GM23338 (cell line): Measurements from ENCODE around the gene STIM2.

ENCODE experiments used
- CREB1 ChIP-seq: fragments of 250-450 bp; sonication (Bioruptor Pico); IDR thresholded peaks from 2 replicates; pipeline ENCODE4 v1.5.0; 2020; ENCODE audit warnings: low read depth, mild to moderate bottlenecking, moderate library complexity
- EZH2 ChIP-seq: fragments of 200-600 bp; sonication (generic); IDR thresholded peaks from one replicate; pipeline ENCODE4 v1.8.0; 2017; ENCODE audit warnings: antibody characterized with exemption, mild to moderate bottlenecking, low read depth; ENCODE audit not compliant: unreplicated experiment
- EZH2phosphoT487 ChIP-seq: fragments of 200-600 bp; sonication (generic); IDR thresholded peaks from one replicate; pipeline ENCODE4 v1.8.1; 2018; ENCODE audit warnings: antibody characterized with exemption; ENCODE audit not compliant: unreplicated experiment
- JUNB ChIP-seq: IDR thresholded peaks from one replicate; pipeline ENCODE4 v1.6.1; 2016; ENCODE audit warnings: antibody characterized with exemption; ENCODE audit not compliant: unreplicated experiment
- NANOG ChIP-seq: IDR thresholded peaks from 2 replicates; pipeline ENCODE4 v1.6.1; 2016; ENCODE audit warnings: antibody characterized with exemption, borderline replicate concordance
- POLR2AphosphoS5 ChIP-seq: IDR thresholded peaks from 2 replicates; pipeline ENCODE4 v1.6.1; 2016; ENCODE audit warnings: antibody characterized with exemption, low read depth
- STAT1 ChIP-seq: IDR thresholded peaks from one replicate; pipeline ENCODE4 v1.6.1; 2016; ENCODE audit warnings: antibody characterized with exemption; ENCODE audit not compliant: unreplicated experiment
- ZNF114 ChIP-seq: fragments of 250-450 bp; sonication (Bioruptor Pico); IDR thresholded peaks from 2 replicates; pipeline ENCODE4 v1.5.0; 2020; ENCODE audit warnings: mild to moderate bottlenecking, moderate library complexity
- TF ChIP-seq, protein P1 (sequence below), 2 experiments: fragments of 200-600 bp in 1 of 2; sonication (generic) in 1 of 2; conservative IDR thresholded peaks; 2 replicates each; pipeline versions ENCODE4 v1.5.1 to v1.6.1; 2016 to 2017; ENCODE audit warnings: antibody characterized with exemption in 2 of 2, low read depth in 2 of 2, mild to moderate bottlenecking in 2 of 2, moderate library complexity in 1 of 2
- TF ChIP-seq, protein P2 (sequence below): IDR thresholded peaks from one replicate; pipeline ENCODE4 v1.6.1; 2018; ENCODE audit warnings: antibody characterized with exemption; ENCODE audit not compliant: unreplicated experiment
- TF ChIP-seq, protein P3 (sequence below): IDR thresholded peaks from 2 replicates; pipeline ENCODE4 v1.6.1; 2016; ENCODE audit warnings: antibody characterized with exemption

DNA sequence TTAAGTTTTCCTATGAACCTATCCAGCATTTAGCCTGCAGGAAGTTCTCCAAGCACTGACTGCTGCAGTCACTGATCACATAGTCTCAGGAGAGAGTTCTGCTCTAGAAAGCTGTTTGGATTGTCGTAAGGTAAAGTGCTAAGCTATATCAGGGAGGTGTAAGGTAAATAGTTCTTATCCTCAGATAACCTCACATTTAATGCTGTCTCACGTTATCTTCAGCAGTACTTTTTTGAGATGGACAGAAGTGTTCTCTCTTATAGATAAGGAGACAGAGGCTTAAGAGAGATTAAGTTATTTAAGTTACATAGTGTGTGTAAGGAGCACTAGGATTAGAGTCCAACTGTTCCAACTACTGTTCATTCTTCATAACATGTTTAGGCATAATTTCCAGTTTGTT is 77.9 kb downstream of the STIM2 start:
- TF ChIP-seq POLR2AphosphoS5 (no peak), EZH2 (no peak), STAT1 (no peak), JUNB (no peak), CREB1 (CRISPR knock-in tag) (no peak), EZH2phosphoT487 (no peak), ZNF114 (CRISPR knock-in tag) (no peak), NANOG (no peak)
- TF ChIP-seq, protein P1, sequence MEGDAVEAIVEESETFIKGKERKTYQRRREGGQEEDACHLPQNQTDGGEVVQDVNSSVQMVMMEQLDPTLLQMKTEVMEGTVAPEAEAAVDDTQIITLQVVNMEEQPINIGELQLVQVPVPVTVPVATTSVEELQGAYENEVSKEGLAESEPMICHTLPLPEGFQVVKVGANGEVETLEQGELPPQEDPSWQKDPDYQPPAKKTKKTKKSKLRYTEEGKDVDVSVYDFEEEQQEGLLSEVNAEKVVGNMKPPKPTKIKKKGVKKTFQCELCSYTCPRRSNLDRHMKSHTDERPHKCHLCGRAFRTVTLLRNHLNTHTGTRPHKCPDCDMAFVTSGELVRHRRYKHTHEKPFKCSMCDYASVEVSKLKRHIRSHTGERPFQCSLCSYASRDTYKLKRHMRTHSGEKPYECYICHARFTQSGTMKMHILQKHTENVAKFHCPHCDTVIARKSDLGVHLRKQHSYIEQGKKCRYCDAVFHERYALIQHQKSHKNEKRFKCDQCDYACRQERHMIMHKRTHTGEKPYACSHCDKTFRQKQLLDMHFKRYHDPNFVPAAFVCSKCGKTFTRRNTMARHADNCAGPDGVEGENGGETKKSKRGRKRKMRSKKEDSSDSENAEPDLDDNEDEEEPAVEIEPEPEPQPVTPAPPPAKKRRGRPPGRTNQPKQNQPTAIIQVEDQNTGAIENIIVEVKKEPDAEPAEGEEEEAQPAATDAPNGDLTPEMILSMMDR (conservative IDR thresholded peaks at IDR 0.05; ENCODE audit: low read depth in 2 of 2), result no peak
- TF ChIP-seq, protein P2, sequence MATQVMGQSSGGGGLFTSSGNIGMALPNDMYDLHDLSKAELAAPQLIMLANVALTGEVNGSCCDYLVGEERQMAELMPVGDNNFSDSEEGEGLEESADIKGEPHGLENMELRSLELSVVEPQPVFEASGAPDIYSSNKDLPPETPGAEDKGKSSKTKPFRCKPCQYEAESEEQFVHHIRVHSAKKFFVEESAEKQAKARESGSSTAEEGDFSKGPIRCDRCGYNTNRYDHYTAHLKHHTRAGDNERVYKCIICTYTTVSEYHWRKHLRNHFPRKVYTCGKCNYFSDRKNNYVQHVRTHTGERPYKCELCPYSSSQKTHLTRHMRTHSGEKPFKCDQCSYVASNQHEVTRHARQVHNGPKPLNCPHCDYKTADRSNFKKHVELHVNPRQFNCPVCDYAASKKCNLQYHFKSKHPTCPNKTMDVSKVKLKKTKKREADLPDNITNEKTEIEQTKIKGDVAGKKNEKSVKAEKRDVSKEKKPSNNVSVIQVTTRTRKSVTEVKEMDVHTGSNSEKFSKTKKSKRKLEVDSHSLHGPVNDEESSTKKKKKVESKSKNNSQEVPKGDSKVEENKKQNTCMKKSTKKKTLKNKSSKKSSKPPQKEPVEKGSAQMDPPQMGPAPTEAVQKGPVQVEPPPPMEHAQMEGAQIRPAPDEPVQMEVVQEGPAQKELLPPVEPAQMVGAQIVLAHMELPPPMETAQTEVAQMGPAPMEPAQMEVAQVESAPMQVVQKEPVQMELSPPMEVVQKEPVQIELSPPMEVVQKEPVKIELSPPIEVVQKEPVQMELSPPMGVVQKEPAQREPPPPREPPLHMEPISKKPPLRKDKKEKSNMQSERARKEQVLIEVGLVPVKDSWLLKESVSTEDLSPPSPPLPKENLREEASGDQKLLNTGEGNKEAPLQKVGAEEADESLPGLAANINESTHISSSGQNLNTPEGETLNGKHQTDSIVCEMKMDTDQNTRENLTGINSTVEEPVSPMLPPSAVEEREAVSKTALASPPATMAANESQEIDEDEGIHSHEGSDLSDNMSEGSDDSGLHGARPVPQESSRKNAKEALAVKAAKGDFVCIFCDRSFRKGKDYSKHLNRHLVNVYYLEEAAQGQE, result no peak
- TF ChIP-seq, protein P3, sequence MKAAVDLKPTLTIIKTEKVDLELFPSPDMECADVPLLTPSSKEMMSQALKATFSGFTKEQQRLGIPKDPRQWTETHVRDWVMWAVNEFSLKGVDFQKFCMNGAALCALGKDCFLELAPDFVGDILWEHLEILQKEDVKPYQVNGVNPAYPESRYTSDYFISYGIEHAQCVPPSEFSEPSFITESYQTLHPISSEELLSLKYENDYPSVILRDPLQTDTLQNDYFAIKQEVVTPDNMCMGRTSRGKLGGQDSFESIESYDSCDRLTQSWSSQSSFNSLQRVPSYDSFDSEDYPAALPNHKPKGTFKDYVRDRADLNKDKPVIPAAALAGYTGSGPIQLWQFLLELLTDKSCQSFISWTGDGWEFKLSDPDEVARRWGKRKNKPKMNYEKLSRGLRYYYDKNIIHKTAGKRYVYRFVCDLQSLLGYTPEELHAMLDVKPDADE, result no peak
